ENCODE measurements around the gene NUP43.

NUP43 gene

GRCh38 chr6:149723771-149724417 is 22.4 kb downstream of the NUP43 start:
- no peak for FAIRE-seq
- TF ChIP-seq CTCF (IDR thresholded peaks at IDR 0.05; ENCODE audit: insufficient read depth, missing control alignments) = peak; percentile 76
- DNase-seq (ENCODE audit: insufficient read length, low spot score) = no peak

DNA sequence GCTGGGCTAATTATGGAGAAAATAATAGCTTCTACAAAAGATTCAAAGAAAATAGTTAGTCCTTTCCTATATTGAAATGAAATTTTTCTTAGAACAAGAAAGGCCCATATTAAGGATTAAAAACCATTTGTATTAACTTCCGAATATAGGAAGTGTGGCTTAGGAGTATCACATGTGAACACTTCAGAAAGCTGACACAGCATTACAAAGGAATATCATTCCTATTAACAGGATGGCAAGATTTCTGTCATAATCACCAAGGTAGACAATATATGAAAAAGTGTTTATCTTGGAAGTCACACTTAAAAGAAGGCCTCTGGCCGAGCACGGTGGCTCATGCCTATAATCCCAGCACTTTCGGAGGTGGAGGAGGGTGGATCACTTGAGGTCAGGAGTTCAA is 23.1 kb downstream of the NUP43 start:
- FAIRE-seq = no peak

GRCh38 chr6:149719531-149719930 is 26.8 kb downstream of the NUP43 start:
- no peak for TF ChIP-seq CTCF (IDR thresholded peaks at IDR 0.05; ENCODE audit: insufficient read depth, missing control alignments)
- FAIRE-seq (no peak), DNase-seq (ENCODE audit: insufficient read length, low spot score) (no peak)

More for the DNA sequence above, 23.1 kb downstream of the NUP43 start:
- DNase-seq (ENCODE audit: insufficient read length, low spot score) = no peak
- TF ChIP-seq CTCF (IDR thresholded peaks at IDR 0.05; ENCODE audit: insufficient read depth, missing control alignments) = no peak

- FAIRE-seq (no peak), DNase-seq (ENCODE audit: insufficient read length, low spot score) (peak; percentile 47)
- no peak for TF ChIP-seq CTCF (IDR thresholded peaks at IDR 0.05; ENCODE audit: insufficient read depth, missing control alignments)
These were observed 28.5 kb downstream of the NUP43 start, which contains the start of gene LATS1 for GRCh38 chr6:149717588-149718458. TSS of gene LATS1 (minus strand) at chr6:149718101. CDS start at chr6:149702126, 15,975 bp downstream.

- no peak for FAIRE-seq
- no peak for DNase-seq (ENCODE audit: insufficient read length, low spot score)
These were observed 29.1 kb downstream of the NUP43 start for GRCh38 chr6:149717255-149717587.

GRCh38 chr6:149716181-149716963 is 30.0 kb downstream of the NUP43 start:
- TF ChIP-seq CTCF (IDR thresholded peaks at IDR 0.05; ENCODE audit: insufficient read depth, missing control alignments) = no peak
- DNase-seq (ENCODE audit: insufficient read length, low spot score) (no peak), FAIRE-seq (no peak)

More at GRCh38 chr6:149717255-149717587, 29.1 kb downstream of the NUP43 start:
- no peak for TF ChIP-seq CTCF (IDR thresholded peaks at IDR 0.05; ENCODE audit: insufficient read depth, missing control alignments)

Measured in D721Med (cell line).